Activated CD8-positive, alpha-beta memory T cell treated with anti-CD3 and anti-CD28 coated beads for 1 hour (primary cell): Measurements from ENCODE around the gene CNTN4.

Experiments
- DNase-seq, 2 donors: peaks; one replicate each; pipeline ENCODE4 v3.0.0-alpha.2; 2020; ENCODE audit warnings: low read depth in 1 of 2; ENCODE audit errors: extremely low read depth in 1 of 2

Gene CNTN4

GRCh38 chr3:2377281-2377680 is 278.6 kb downstream of the CNTN4 start:
- DNase-seq = no peak

GRCh38 chr3:2390926-2391532 is 292.4 kb downstream of the CNTN4 start:
- DNase-seq = no peak

GRCh38 chr3:2391896-2392295 is 293.2 kb downstream of the CNTN4 start:
- no peak for DNase-seq

GRCh38 chr3:2392981-2393380 is 294.3 kb downstream of the CNTN4 start:
- no peak for DNase-seq

- DNase-seq = no peak
Observed at GRCh38 chr3:2415083-2415482, 316.4 kb downstream of the CNTN4 start.

GRCh38 chr3:2420919-2421318 is 322.3 kb downstream of the CNTN4 start:
- no peak for DNase-seq

- no peak for DNase-seq
Observed at GRCh38 chr3:2423143-2423542, 324.5 kb downstream of the CNTN4 start.

GRCh38 chr3:2441558-2441957 is 342.9 kb downstream of the CNTN4 start:
- DNase-seq = no peak

GRCh38 chr3:2446146-2446545 is 347.5 kb downstream of the CNTN4 start:
- no peak for DNase-seq

- DNase-seq = no peak
Observed at GRCh38 chr3:2452249-2452648, 353.6 kb downstream of the CNTN4 start.

- no peak for DNase-seq
Observed at GRCh38 chr3:2454865-2455264, 356.2 kb downstream of the CNTN4 start.

- DNase-seq = no peak
Observed at GRCh38 chr3:2456788-2457187, 358.1 kb downstream of the CNTN4 start.

- no peak for DNase-seq
Observed at GRCh38 chr3:2458816-2459215, 360.1 kb downstream of the CNTN4 start.

GRCh38 chr3:2465842-2466241 is 367.2 kb downstream of the CNTN4 start:
- no peak for DNase-seq

- DNase-seq = no peak
Observed at GRCh38 chr3:2468816-2469215, 370.1 kb downstream of the CNTN4 start.

- no peak for DNase-seq
Observed at GRCh38 chr3:2476996-2477395, 378.3 kb downstream of the CNTN4 start.

- DNase-seq = no peak
Observed at GRCh38 chr3:2477620-2478019, 379.0 kb downstream of the CNTN4 start.

- no peak for DNase-seq
Observed at GRCh38 chr3:2484162-2485026, 385.7 kb downstream of the CNTN4 start.

- no peak for DNase-seq
Observed at GRCh38 chr3:2485027-2485375, 386.3 kb downstream of the CNTN4 start.

GRCh38 chr3:2495746-2496145 is 397.1 kb downstream of the CNTN4 start:
- DNase-seq = no peak

GRCh38 chr3:2504912-2505311 is 406.2 kb downstream of the CNTN4 start:
- no peak for DNase-seq

GRCh38 chr3:2506776-2507175 is 408.1 kb downstream of the CNTN4 start:
- no peak for DNase-seq
